Mammary epithelial cell (primary cell): ENCODE measurements around the gene MPO.

Experiments used
- EZH2 ChIP-seq: IDR thresholded peaks from 2 replicates; pipeline ENCODE4 v1.6.1; 2012; ENCODE audit warnings: low read length, inconsistent platforms, borderline replicate concordance
- TF ChIP-seq, protein P1 (sequence below), 2 donors: IDR thresholded peaks in 1 of 2; conservative IDR thresholded peaks in 1 of 2; 2 replicates each; pipeline ENCODE4 v1.5.1; 2011 to 2012; ENCODE audit warnings: inconsistent platforms in 2 of 2, low read length in 2 of 2, mild to moderate bottlenecking in 2 of 2, control low read depth in 1 of 2, low read depth in 1 of 2; ENCODE audit not compliant: insufficient read depth in 1 of 2; ENCODE audit errors: extremely low read depth in 1 of 2

- TF ChIP-seq EZH2, result no peak
- TF ChIP-seq, protein P1, sequence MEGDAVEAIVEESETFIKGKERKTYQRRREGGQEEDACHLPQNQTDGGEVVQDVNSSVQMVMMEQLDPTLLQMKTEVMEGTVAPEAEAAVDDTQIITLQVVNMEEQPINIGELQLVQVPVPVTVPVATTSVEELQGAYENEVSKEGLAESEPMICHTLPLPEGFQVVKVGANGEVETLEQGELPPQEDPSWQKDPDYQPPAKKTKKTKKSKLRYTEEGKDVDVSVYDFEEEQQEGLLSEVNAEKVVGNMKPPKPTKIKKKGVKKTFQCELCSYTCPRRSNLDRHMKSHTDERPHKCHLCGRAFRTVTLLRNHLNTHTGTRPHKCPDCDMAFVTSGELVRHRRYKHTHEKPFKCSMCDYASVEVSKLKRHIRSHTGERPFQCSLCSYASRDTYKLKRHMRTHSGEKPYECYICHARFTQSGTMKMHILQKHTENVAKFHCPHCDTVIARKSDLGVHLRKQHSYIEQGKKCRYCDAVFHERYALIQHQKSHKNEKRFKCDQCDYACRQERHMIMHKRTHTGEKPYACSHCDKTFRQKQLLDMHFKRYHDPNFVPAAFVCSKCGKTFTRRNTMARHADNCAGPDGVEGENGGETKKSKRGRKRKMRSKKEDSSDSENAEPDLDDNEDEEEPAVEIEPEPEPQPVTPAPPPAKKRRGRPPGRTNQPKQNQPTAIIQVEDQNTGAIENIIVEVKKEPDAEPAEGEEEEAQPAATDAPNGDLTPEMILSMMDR (conservative IDR thresholded peaks at IDR 0.05 in 1 of 2, IDR thresholded peaks at IDR 0.05 in 1 of 2; ENCODE audit: extremely low read depth in 1 of 2, insufficient read depth in 1 of 2, low read depth in 1 of 2, low read length in 2 of 2), result no peak
These were observed 35.2 kb downstream of the MPO start for GRCh38 chr17:58245428-58246103.
